Measurements from ENCODE around the gene EIPR1. TPM values are rescaled to one million over a fixed set of nuclear protein-coding genes. Genes with fewer than 3 reads are reported as not detected.

The EIPR1 gene
- total RNA-seq, 1 donor from 2014 or later: 32.0 TPM

DNA sequence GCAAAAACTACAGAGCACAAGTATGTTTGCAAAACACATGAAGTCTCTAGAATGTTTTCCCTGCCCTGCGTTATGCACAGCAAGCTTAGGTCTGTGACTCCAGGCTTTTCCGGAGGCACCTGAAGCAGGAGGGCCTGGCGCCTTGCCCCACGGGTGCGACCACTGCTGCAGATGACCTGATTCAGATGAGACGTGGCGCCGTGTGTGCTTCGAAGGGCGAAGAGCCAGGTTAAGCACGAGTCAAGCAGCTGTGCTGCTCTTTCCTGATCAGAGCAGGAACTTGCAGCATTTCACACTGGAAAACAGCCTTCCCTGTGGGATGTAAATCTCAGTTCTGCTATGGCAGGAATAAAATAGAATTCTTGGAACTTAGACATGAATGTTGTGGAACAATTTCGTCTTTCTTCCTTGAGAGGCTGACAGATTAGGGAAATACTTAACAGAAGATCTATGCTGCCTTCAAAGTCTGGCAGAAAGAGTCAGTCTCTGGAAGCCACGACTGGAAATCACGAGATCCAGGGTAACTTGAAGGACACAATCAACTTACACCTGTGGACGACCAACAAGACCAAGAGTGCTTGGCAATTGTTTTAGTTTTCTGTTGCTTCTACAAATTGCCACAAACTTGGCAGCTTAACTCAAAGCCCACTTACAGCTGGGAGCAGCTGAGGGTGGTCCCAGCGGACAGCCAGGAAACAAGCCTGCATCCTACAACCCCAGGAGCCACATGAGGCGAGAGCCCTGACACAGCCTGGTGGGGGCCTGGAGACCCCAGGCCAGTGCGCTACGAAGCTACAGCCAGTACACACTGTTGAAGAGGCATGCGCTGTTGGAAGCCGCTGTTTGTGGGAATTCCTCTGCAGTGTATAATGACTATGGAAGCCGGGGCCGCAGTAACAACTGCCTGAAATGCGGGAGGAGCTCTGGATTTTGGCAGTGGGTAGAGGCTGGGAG, 42.9 kb downstream of the EIPR1 start:
- Mint-ChIP-seq H3K9me3 (ENCODE audit: low read depth) (peaks cover 4% of the 10 kb centered on the region), H3K27ac (no peak overlapping the region), H3K4me3 (ENCODE audit: low read depth) (no peak overlapping the region), H3K4me1 (ENCODE audit: low read depth) (no peaks in the 10 kb centered on the region), H3K36me3 (ENCODE audit: insufficient read depth) (peaks cover 24% of the 10 kb centered on the region), H3K27me3 (no peaks in the 10 kb centered on the region)
- DNase-seq (ENCODE audit: low spot score, unreplicated experiment): no peak
- no peak for TF ChIP-seq CTCF (IDR thresholded peaks at IDR 0.05; ENCODE audit: unreplicated experiment)

DNA sequence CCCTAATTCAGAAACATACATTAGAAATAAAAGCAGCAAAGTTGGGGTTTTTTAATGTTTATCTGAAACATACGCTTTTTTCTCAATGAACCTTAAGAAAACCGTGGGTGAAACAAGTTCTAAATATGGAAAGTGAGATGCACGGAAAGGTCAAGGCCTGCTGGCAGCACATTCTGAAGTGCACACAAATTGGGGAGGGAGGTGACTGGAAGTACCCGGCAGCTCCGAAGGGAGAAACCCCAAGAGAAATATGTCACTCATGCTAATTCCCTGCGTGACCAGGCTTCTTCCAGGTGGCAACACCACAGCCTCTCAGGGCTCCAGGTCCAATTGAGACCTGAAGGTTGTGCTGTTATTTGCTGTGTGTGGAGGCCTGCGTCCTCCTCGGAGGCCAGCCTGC, 45.5 kb downstream of the EIPR1 start:
- TF ChIP-seq CTCF (IDR thresholded peaks at IDR 0.05; ENCODE audit: unreplicated experiment): no peak
- Mint-ChIP-seq H3K27ac (no peak overlapping the region), H3K27me3 (no peaks in the 10 kb centered on the region), H3K36me3 (ENCODE audit: insufficient read depth) (peaks cover 25% of the 10 kb centered on the region), H3K4me1 (ENCODE audit: low read depth) (no peaks in the 10 kb centered on the region), H3K9me3 (ENCODE audit: low read depth) (peaks cover 4% of the 10 kb centered on the region), H3K4me3 (ENCODE audit: low read depth) (no peak overlapping the region)
- DNase-seq (ENCODE audit: low spot score, unreplicated experiment): no peak

GRCh38 chr2:3329491-3329890, 48.1 kb downstream of the EIPR1 start:
- DNase-seq (ENCODE audit: low spot score, unreplicated experiment): no peak
- TF ChIP-seq CTCF (IDR thresholded peaks at IDR 0.05; ENCODE audit: unreplicated experiment): no peak
- Mint-ChIP-seq H3K27me3 (no peaks in the 10 kb centered on the region), H3K27ac (peak overlapping the region; percentile 47), H3K4me3 (ENCODE audit: low read depth) (no peak overlapping the region), H3K4me1 (ENCODE audit: low read depth) (no peaks in the 10 kb centered on the region), H3K9me3 (ENCODE audit: low read depth) (peaks cover 4% of the 10 kb centered on the region), H3K36me3 (ENCODE audit: insufficient read depth) (peaks cover 20% of the 10 kb centered on the region)

DNA sequence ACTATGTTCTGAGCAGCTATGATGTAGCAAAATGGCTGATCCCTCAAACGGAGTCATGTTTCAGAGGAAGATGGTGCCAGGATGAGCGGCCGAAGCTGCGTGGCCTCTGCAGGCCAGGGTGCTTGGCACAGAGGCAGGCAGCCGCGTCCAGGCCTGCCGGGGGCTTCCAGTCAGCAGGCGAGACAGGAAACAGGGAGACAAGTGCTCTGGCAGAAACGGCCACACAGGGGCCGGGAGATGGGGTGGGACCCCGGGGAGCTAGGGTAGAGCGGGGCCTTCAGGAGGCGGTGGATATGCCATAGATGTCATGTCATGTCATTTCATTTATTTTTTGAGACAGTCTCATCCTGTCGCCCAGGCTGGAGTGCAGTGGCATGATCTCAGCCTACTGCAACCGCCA, 50.7 kb downstream of the EIPR1 start:
- TF ChIP-seq CTCF (IDR thresholded peaks at IDR 0.05; ENCODE audit: unreplicated experiment): no peak
- no peak for DNase-seq (ENCODE audit: low spot score, unreplicated experiment)
- H3K4me3 Mint-ChIP-seq (ENCODE audit: low read depth): no peak overlapping the region
- H3K9me3 Mint-ChIP-seq (ENCODE audit: low read depth): peaks cover 4% of the 10 kb centered on the region
- no peak overlapping the region for H3K27ac Mint-ChIP-seq
- no peaks in the 10 kb centered on the region for H3K27me3 Mint-ChIP-seq
- H3K4me1 Mint-ChIP-seq (ENCODE audit: low read depth): no peaks in the 10 kb centered on the region
- peaks cover 15% of the 10 kb centered on the region for H3K36me3 Mint-ChIP-seq (ENCODE audit: insufficient read depth)

DNA sequence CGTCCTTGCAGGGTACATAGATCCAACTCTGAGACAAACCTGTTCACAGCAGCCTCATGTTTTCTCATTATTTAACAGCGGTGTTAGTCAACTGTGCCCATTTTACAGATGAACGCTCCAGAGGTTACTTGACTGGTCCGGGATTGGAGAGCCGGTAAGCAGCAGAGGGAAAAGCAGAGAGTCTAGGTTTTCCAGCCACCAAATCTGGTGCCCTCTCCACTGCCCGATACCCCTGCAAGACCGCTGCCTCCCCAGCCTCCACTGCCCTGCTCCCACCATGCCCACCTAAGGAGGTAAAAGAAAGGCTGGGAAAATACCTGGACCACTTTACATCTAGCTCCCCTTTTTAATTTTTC, 51.5 kb downstream of the EIPR1 start:
- Mint-ChIP-seq H3K4me3 (ENCODE audit: low read depth) (no peak overlapping the region), H3K27ac (no peak overlapping the region), H3K4me1 (ENCODE audit: low read depth) (no peaks in the 10 kb centered on the region), H3K27me3 (no peaks in the 10 kb centered on the region), H3K9me3 (ENCODE audit: low read depth) (peaks cover 4% of the 10 kb centered on the region), H3K36me3 (ENCODE audit: insufficient read depth) (peaks cover 15% of the 10 kb centered on the region)
- DNase-seq (ENCODE audit: low spot score, unreplicated experiment): no peak
- TF ChIP-seq CTCF (IDR thresholded peaks at IDR 0.05; ENCODE audit: unreplicated experiment): no peak
